Ovary (tissue), 9 donors: ENCODE data around the gene ETV6. TPM values are rescaled to one million over a fixed set of nuclear protein-coding genes. Genes with fewer than 3 reads are reported as not detected.

Experiments
- DNase-seq, 5 donors: peaks; one replicate each; pipeline ENCODE4 v3.0.0-alpha.2; 2019 to 2020
- H3K27ac ChIP-seq, 2 donors: fragments of 200-600 bp; one replicate each; pipeline versions ENCODE4 v1.5.1 to v1.8.0; 2019 to 2022
- H3K27me3 ChIP-seq: fragments of 200-600 bp; one replicate; pipeline ENCODE4 v1.8.0; 2022
- H3K36me3 ChIP-seq: fragments of 200-600 bp; sonication (generic); one replicate; pipeline ENCODE4 v1.5.1; 2019
- H3K4me1 ChIP-seq: one replicate; pipeline ENCODE4 v1.8.1; 2013; ENCODE audit warnings: mild to moderate bottlenecking, moderate library complexity; ENCODE audit not compliant: insufficient read depth
- H3K4me3 ChIP-seq: fragments of 200-600 bp; sonication (generic); one replicate; pipeline ENCODE4 v1.5.1; 2017
- H3K9me3 ChIP-seq, 2 donors: fragments of 200-600 bp in 1 of 2; sonication (generic) in 1 of 2; one replicate each; pipeline versions ENCODE4 v1.5.1 to v1.8.1; 2013 to 2019; ENCODE audit warnings: mild to moderate bottlenecking in 1 of 2, moderate library complexity in 1 of 2
- CTCF ChIP-seq, 3 donors: fragments of 450-650 bp in 2 of 3; fragments of 200-600 bp in 1 of 3; IDR thresholded peaks; one replicate each; pipeline versions ENCODE4 v1.5.1 to v1.8.0; 2016 to 2022; ENCODE audit warnings: antibody characterized with exemption in 3 of 3, mild to moderate bottlenecking in 1 of 3
- EP300 ChIP-seq: sonication (generic); formaldehyde crosslinking; IDR thresholded peaks from one replicate; pipeline ENCODE4 v1.6.1; 2017; ENCODE audit warnings: antibody characterized with exemption
- POLR2A ChIP-seq: fragments of 450-650 bp; IDR thresholded peaks from one replicate; pipeline ENCODE4 v1.6.1; 2017; ENCODE audit warnings: antibody characterized with exemption, mild to moderate bottlenecking, moderate library complexity
- whole genome bisulfite sequencing, 3 donors: extraction: QIAGEN DNeasy Blood & Tissue Kit in 1 of 3; methylation state at CpG; one replicate each; pipeline versions ENCODE4 v1.1.5 to v1.1.7; 2013 to 2017; 5-methylcytosine and 5-hydroxymethylcytosine counted together
- intact Hi-C, 4 donors: fragments of 100-400 bp; cut with DNase I; formaldehyde crosslinking; loops; one replicate each; pipeline versions ENCODE4 v1.11.0 to v1.15.1; 2022 to 2023
- polyA plus RNA-seq, 2 donors: library from polyadenylated mRNA; stranded (reverse); fragments of 200-250 nt in 1 of 2; fragments of 350-450 nt in 1 of 2; fragmentation: Illumina TruSeq in 1 of 2; extraction: RNeasy Lipid Tissue Mini Kit (QIAGEN cat#74804) in 1 of 2; gene quantifications; one replicate each; pipeline ENCODE4 v1.2.3, GENCODE V29; 2013 to 2014
- total RNA-seq, 7 donors: library from RNA; depleted of rRNA in 2 of 7; stranded (reverse); fragments of >200 nt in 2 of 7; fragmentation: NEBNext Ultra II Directional in 3 of 7; extraction: Animal tissue kit (Norgen Biotek cat#: 25700) in 3 of 7; gene quantifications; one replicate each; pipeline versions ENCODE4 v1.1.0 to v1.2.4, GENCODE V29; 2016 to 2023
- donor health status: DM: no; HTN: no; CAD: no; lungs with moderate emphysema.
- donor health status: DM: no; HTN: no; CAD: no.
- donor health status: Bipolar disorder and iron deficiency.
- donor health status: DM: yes; HTN: yes; CAD: no.
- donor health status: DM: no; HTN: no; CAD: no.
- donor health status: DM: yes; HTN: yes; CAD: no.

The ETV6 gene
- total and polyA plus RNA-seq, 9 donors, result 4.4 to 34.6 (median 18.3) TPM

GRCh38 chr12:11718768-11719253 lies 69.3 kb downstream of the ETV6 start:
- Histone ChIP-seq H3K36me3 (no peaks in the 10 kb centered on the region), H3K27ac (no peak overlapping the region), H3K9me3 (no peaks in the 10 kb centered on the region), H3K27me3 (no peaks in the 10 kb centered on the region), H3K4me1 (peaks cover 1% of the 10 kb centered on the region), H3K4me3 (no peak overlapping the region)
- no peak for TF ChIP-seq EP300
- TF ChIP-seq CTCF (IDR thresholded peaks at IDR 0.05), result no peak
- no peak for TF ChIP-seq POLR2A
- DNase-seq, result no peak
- 86 to 94% (median 90%) methylated on average over 6 of the region's 6 CpGs for WGBS, 3 donors
- intact Hi-C loops, result no loop called here

GRCh38 chr12:11719678-11720099 lies 70.2 kb downstream of the ETV6 start:
- H3K27me3 ChIP-seq, result no peaks in the 10 kb centered on the region
- TF ChIP-seq POLR2A (no peak), CTCF (IDR thresholded peaks at IDR 0.05) (no peak), EP300 (no peak)
- no peak overlapping the region for H3K27ac ChIP-seq
- no peak overlapping the region for H3K4me3 ChIP-seq
- H3K9me3 ChIP-seq, result no peaks in the 10 kb centered on the region
- 52 to 64% (median 56%) methylated on average over 10 of the region's 10 CpGs for WGBS, 3 donors
- peaks cover 5% of the 10 kb centered on the region for H3K4me1 ChIP-seq
- no peak for DNase-seq
- no peaks in the 10 kb centered on the region for H3K36me3 ChIP-seq
- intact Hi-C loops, result no loop called here

- intact Hi-C loops, result no loop called here
- peaks cover 8% of the 10 kb centered on the region for H3K4me1 ChIP-seq
- no peaks in the 10 kb centered on the region for H3K27me3 ChIP-seq
- WGBS, 3 donors, result 70 to 80% (median 77%) methylated on average over 2 of the region's 2 CpGs
- no peak overlapping the region for H3K4me3 ChIP-seq
- no peaks in the 10 kb centered on the region for H3K9me3 ChIP-seq
- no peak for TF ChIP-seq POLR2A
- DNase-seq, result no peak
- H3K27ac ChIP-seq, result no peak overlapping the region
- H3K36me3 ChIP-seq, result no peaks in the 10 kb centered on the region
These were observed 72.6 kb downstream of the ETV6 start for GRCh38 chr12:11722071-11722470.

GRCh38 chr12:11722578-11723138 lies 73.2 kb downstream of the ETV6 start:
- intact Hi-C loops, result no loop called here
- H3K27ac ChIP-seq, result no peak overlapping the region
- TF ChIP-seq EP300 (no peak), POLR2A (no peak)
- no peak overlapping the region for H3K4me3 ChIP-seq
- H3K36me3 ChIP-seq, result no peaks in the 10 kb centered on the region
- no peak for DNase-seq
- H3K9me3 ChIP-seq, result no peaks in the 10 kb centered on the region
- H3K27me3 ChIP-seq, result no peaks in the 10 kb centered on the region
- 80 to 83% (median 80%) methylated on average over 8 of the region's 8 CpGs for WGBS, 3 donors
- H3K4me1 ChIP-seq, result peaks cover 8% of the 10 kb centered on the region

- Histone ChIP-seq H3K27me3 (no peaks in the 10 kb centered on the region), H3K4me1 (peaks cover 11% of the 10 kb centered on the region), H3K27ac (no peak overlapping the region), H3K9me3 (no peaks in the 10 kb centered on the region), H3K36me3 (no peaks in the 10 kb centered on the region), H3K4me3 (no peak overlapping the region)
- TF ChIP-seq EP300 (no peak), CTCF (IDR thresholded peaks at IDR 0.05) (no peak), POLR2A (no peak)
- no peak for DNase-seq
- 53 to 85% (median 81%) methylated on average over 6 of the region's 6 CpGs for WGBS, 3 donors
- intact Hi-C loops, result no loop called here
These were observed 74.5 kb downstream of the ETV6 start for GRCh38 chr12:11723993-11724392.
